ENCODE results near the gene UFSP2.
A peak's percentile ranks its signal among the peaks of the same experiment; 100 is the strongest.

The UFSP2 gene, protein sequence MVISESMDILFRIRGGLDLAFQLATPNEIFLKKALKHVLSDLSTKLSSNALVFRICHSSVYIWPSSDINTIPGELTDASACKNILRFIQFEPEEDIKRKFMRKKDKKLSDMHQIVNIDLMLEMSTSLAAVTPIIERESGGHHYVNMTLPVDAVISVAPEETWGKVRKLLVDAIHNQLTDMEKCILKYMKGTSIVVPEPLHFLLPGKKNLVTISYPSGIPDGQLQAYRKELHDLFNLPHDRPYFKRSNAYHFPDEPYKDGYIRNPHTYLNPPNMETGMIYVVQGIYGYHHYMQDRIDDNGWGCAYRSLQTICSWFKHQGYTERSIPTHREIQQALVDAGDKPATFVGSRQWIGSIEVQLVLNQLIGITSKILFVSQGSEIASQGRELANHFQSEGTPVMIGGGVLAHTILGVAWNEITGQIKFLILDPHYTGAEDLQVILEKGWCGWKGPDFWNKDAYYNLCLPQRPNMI

DNA sequence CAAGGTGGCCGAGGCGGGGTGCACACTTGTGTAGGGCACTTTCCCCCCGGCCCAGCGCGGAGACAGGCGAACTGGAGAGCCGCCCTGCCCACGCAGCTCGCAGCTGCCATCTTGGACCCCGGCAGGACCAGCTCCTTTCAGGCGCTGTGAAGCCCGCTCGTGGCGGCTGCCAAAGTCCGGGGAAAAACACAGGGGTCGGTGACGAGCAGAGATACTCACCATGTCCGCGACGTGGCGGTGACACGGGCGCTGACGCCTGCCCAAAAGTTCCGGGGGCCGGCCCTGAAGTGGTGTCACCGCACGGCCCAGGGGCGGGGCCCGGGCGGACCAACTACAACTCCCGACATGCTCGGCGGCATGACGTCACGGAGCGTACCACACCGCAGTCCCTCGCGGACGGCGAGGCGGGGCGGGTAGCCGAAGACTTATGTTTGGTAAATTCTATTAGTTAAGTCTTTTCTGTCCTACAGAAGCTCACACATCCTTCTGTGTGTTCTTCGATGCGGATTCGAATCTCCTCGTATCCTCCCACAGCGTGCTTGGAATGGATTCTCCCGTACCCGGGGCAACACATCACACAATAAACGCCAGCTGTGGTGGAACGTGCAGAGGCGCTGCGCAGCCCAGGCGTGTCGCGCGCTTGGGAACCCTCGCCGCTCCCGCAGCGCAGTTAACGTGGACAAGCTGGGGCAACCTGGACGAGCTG lies at the start of gene UFSP2:
TSS of gene UFSP2 (minus strand) at position 318 of the 706 bp plus-strand sequence. CDS start at position 222, 96 bp downstream.
- Histone ChIP-seq H3K4me3 (ENCODE audit: low read length) (peak within 1 kb of the TSS; percentile 89), H3K9ac (ENCODE audit: low read length) (peak within 1 kb of the TSS; percentile 89), H3K27me3 (ENCODE audit: control insufficient read depth, insufficient read depth, low read length) (no peaks in the 10 kb centered on the region), H3K4me1 (ENCODE audit: control insufficient read depth, insufficient read depth, low read length) (peaks cover 11% of the 10 kb centered on the region), H3K36me3 (ENCODE audit: control insufficient read depth, insufficient read depth, low read length) (no peaks in the 10 kb centered on the region), H3K9me3 (ENCODE audit: control insufficient read depth, low read length) (no peaks in the 10 kb centered on the region)

DNA sequence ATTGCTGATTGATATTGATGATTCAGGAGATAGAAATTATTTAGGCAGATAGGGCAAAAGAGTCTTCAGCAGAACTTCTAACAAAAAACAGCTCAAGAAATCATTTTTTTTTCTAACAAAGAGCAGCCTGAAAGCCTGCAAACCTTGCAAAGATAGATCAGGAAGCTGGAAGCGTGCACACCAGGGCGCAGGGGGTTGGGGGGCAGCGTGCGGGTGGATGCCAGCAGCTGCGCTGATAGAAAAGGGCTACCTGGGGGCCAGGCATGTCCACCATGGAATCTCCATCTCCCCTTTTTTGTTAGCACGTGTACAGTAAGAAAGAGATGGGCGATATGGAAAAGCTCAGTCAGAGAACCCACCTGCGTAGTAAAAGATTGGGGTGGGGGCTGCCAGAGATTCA lies 47.5 kb upstream of the UFSP2 start:
- peaks cover 16% of the 10 kb centered on the region for H3K27me3 ChIP-seq (ENCODE audit: control insufficient read depth, insufficient read depth, low read length)
- H3K4me1 ChIP-seq (ENCODE audit: control insufficient read depth, insufficient read depth, low read length), result peaks cover 4% of the 10 kb centered on the region
- H3K9me3 ChIP-seq (ENCODE audit: control insufficient read depth, low read length), result no peaks in the 10 kb centered on the region

GRCh38 chr4:185472103-185472542 lies 46.4 kb upstream of the UFSP2 start:
- no peaks in the 10 kb centered on the region for H3K36me3 ChIP-seq (ENCODE audit: control insufficient read depth, insufficient read depth, low read length)
- H3K4me1 ChIP-seq (ENCODE audit: control insufficient read depth, insufficient read depth, low read length), result peaks cover 4% of the 10 kb centered on the region
- peak overlapping the region; percentile 50 for H3K4me3 ChIP-seq (ENCODE audit: low read length)
- H3K9ac ChIP-seq (ENCODE audit: low read length), result peak overlapping the region; percentile 55
- peaks cover 16% of the 10 kb centered on the region for H3K27me3 ChIP-seq (ENCODE audit: control insufficient read depth, insufficient read depth, low read length)
- H3K9me3 ChIP-seq (ENCODE audit: control insufficient read depth, low read length), result no peaks in the 10 kb centered on the region

More for the DNA sequence above, 47.5 kb upstream of the UFSP2 start:
- Histone ChIP-seq H3K9ac (ENCODE audit: low read length) (no peak overlapping the region), H3K36me3 (ENCODE audit: control insufficient read depth, insufficient read depth, low read length) (no peaks in the 10 kb centered on the region), H3K4me3 (ENCODE audit: low read length) (no peak overlapping the region)

DNA sequence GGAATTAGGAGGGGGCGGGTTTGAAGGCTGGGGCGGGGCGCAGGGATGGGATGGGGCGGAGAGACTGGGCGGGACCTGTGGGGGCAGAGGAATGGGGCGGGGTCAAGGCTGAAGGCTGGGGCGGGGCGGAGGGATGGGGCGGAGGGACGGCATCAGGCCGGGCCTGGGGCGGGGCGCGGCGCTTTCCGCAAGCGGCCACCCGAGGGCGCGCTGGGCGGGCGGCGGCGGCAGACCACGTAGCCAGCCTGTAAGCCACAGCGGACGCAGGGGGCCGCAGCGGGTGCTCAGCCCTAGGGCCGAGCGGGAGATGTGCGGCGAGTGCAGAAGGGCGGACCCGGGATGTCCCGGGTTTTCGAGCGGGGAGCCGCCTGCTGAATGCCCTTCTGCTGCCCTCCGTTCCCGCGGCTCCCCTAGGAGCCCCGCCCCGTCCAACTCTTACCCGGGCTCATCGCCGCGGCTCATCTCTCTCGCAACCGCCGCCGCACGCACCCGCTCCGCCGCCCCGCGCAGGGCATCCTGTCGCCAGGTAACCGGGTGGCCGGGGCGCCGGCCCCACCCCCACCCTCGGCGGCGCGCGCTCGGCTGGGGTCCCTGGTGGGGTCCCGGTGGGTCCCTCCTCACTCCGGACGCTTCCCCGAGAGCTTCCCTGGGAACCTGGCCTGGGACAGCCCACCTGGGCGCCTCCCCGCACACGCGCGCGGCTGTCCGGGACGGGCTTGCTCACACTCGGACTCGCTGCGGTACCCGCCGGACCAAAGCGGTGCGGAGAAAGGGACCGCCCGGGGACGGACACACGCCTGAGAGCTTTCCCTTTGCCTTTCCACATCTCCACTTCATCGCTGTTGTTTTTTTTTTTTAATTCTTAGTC lies 45.7 kb upstream of the UFSP2 start, which contains the start of gene CCDC110:
TSS of gene CCDC110 (minus strand) at position 499 of the 868 bp plus-strand sequence. CDS start at position 449, 50 bp downstream.
- Histone ChIP-seq H3K4me1 (ENCODE audit: control insufficient read depth, insufficient read depth, low read length) (peaks cover 4% of the 10 kb centered on the region), H3K4me3 (ENCODE audit: low read length) (peak within 1 kb of the TSS; percentile 50), H3K36me3 (ENCODE audit: control insufficient read depth, insufficient read depth, low read length) (no peaks in the 10 kb centered on the region), H3K9me3 (ENCODE audit: control insufficient read depth, low read length) (no peaks in the 10 kb centered on the region), H3K9ac (ENCODE audit: low read length) (peak within 1 kb of the TSS; percentile 55), H3K27me3 (ENCODE audit: control insufficient read depth, insufficient read depth, low read length) (peaks cover 16% of the 10 kb centered on the region)

- Histone ChIP-seq H3K27me3 (ENCODE audit: control insufficient read depth, insufficient read depth, low read length) (peaks cover 16% of the 10 kb centered on the region), H3K9me3 (ENCODE audit: control insufficient read depth, low read length) (no peaks in the 10 kb centered on the region), H3K9ac (ENCODE audit: low read length) (peak overlapping the region; percentile 22), H3K36me3 (ENCODE audit: control insufficient read depth, insufficient read depth, low read length) (no peaks in the 10 kb centered on the region), H3K4me1 (ENCODE audit: control insufficient read depth, insufficient read depth, low read length) (peaks cover 4% of the 10 kb centered on the region), H3K4me3 (ENCODE audit: low read length) (peak overlapping the region; percentile 3)
Measured at GRCh38 chr4:185470501-185471195, 44.9 kb upstream of the UFSP2 start.

DNA sequence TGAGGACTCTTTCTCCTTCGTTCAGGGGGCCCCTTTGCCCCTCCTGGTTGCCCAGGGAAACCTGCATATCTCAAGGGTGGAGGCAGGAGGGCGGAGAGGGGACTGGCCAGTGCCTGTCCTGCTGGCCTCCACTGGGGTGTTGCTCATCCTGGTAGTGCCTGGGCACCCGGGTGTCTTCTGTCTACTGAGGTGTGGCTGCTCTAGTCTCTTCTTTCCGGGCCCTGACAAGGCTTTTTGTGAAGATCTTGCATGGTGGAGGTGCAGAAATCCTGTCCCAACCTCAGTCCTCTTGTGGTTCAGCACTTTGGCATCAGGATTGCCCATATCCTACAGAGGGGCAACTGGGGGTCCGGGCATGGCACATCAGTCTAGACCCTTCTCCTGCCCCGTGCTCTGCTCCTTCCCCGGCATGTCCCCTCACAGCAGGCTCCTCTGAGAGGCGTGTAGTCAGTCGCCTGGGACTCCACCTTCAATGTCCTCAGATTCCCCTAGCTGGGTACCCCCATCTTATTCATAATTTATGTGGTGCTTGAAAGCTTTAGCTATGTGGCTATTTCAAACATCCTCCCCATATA lies 43.9 kb upstream of the UFSP2 start:
- H3K9ac ChIP-seq (ENCODE audit: low read length), result no peak overlapping the region
- no peak overlapping the region for H3K4me3 ChIP-seq (ENCODE audit: low read length)
- peaks cover 16% of the 10 kb centered on the region for H3K27me3 ChIP-seq (ENCODE audit: control insufficient read depth, insufficient read depth, low read length)
- H3K4me1 ChIP-seq (ENCODE audit: control insufficient read depth, insufficient read depth, low read length), result peaks cover 4% of the 10 kb centered on the region
- H3K36me3 ChIP-seq (ENCODE audit: control insufficient read depth, insufficient read depth, low read length), result no peaks in the 10 kb centered on the region
- no peaks in the 10 kb centered on the region for H3K9me3 ChIP-seq (ENCODE audit: control insufficient read depth, low read length)

- Histone ChIP-seq H3K36me3 (ENCODE audit: control insufficient read depth, insufficient read depth, low read length) (no peaks in the 10 kb centered on the region), H3K9me3 (ENCODE audit: control insufficient read depth, low read length) (no peaks in the 10 kb centered on the region), H3K4me3 (ENCODE audit: low read length) (no peak overlapping the region)
Measured at GRCh38 chr4:185468999-185469398, 43.2 kb upstream of the UFSP2 start.

DNA sequence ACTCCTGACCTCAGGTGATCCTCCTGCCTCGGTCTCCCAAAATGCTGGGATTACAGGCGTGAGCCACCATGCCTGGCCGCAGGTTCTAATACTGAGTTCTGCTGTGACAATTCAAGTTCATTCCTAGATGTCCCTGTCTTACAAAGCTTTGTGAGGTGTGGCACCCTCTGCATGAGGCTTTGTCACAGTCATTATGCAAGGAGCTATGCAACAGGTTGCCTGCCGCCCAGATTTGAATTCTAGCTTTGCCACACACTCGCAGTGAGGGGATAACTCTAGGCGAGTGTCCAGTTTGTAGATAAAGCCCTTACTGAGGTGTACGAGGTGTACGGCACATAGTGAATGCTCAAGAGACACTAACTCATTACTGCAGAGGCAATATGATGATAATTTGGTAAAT lies 42.2 kb upstream of the UFSP2 start:
- H3K36me3 ChIP-seq (ENCODE audit: control insufficient read depth, insufficient read depth, low read length), result no peaks in the 10 kb centered on the region
- peaks cover 16% of the 10 kb centered on the region for H3K27me3 ChIP-seq (ENCODE audit: control insufficient read depth, insufficient read depth, low read length)
- peaks cover 4% of the 10 kb centered on the region for H3K4me1 ChIP-seq (ENCODE audit: control insufficient read depth, insufficient read depth, low read length)
- no peaks in the 10 kb centered on the region for H3K9me3 ChIP-seq (ENCODE audit: control insufficient read depth, low read length)
- H3K4me3 ChIP-seq (ENCODE audit: low read length), result no peak overlapping the region
- no peak overlapping the region for H3K9ac ChIP-seq (ENCODE audit: low read length)

More at GRCh38 chr4:185468999-185469398, 43.2 kb upstream of the UFSP2 start:
- Histone ChIP-seq H3K4me1 (ENCODE audit: control insufficient read depth, insufficient read depth, low read length) (peaks cover 4% of the 10 kb centered on the region), H3K27me3 (ENCODE audit: control insufficient read depth, insufficient read depth, low read length) (peaks cover 16% of the 10 kb centered on the region), H3K9ac (ENCODE audit: low read length) (no peak overlapping the region)

DNA sequence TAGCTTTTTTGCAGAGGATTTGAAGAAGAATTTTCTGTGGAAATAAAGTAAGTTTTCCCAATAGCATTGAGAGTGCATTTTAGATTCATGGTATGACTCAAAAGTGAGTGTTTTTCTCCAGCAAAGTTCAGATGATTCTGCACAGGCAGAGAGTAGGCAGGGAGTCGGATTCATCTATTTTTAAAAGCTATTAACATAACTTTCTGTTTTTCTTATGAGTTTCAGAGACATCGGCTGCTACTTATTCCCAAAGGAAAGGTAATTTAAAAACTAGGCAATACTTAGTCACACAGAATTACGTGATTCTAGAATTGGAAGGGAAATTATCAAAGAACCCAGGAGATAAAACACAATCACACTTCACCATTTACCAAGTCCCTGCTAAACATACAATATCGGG lies 41.3 kb upstream of the UFSP2 start:
- no peak overlapping the region for H3K9ac ChIP-seq (ENCODE audit: low read length)
- H3K4me1 ChIP-seq (ENCODE audit: control insufficient read depth, insufficient read depth, low read length), result peaks cover 3% of the 10 kb centered on the region
- no peaks in the 10 kb centered on the region for H3K9me3 ChIP-seq (ENCODE audit: control insufficient read depth, low read length)
- H3K36me3 ChIP-seq (ENCODE audit: control insufficient read depth, insufficient read depth, low read length), result no peaks in the 10 kb centered on the region
- no peak overlapping the region for H3K4me3 ChIP-seq (ENCODE audit: low read length)
- H3K27me3 ChIP-seq (ENCODE audit: control insufficient read depth, insufficient read depth, low read length), result peaks cover 16% of the 10 kb centered on the region

DNA sequence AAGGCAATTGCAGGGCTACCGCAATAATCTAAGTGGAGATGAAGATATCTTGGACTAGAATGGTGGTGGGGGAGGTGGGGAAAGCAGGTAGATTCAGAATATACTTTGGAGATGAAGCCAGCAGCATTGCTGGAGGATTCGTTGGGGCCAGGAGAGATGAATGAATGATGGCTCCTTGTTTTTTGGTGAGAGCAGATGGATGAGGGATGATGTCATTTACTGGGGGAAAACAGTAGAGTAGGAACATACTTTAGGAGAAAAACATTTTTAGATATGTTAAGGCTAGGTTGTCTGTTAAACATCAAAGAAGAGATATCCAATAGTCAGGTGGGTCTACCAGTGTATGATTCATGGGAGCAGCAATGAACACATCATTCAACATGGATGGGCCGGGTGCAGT lies 39.9 kb upstream of the UFSP2 start:
- H3K36me3 ChIP-seq (ENCODE audit: control insufficient read depth, insufficient read depth, low read length), result no peaks in the 10 kb centered on the region
- no peaks in the 10 kb centered on the region for H3K4me1 ChIP-seq (ENCODE audit: control insufficient read depth, insufficient read depth, low read length)
- H3K9me3 ChIP-seq (ENCODE audit: control insufficient read depth, low read length), result no peaks in the 10 kb centered on the region
- no peak overlapping the region for H3K4me3 ChIP-seq (ENCODE audit: low read length)
- no peak overlapping the region for H3K9ac ChIP-seq (ENCODE audit: low read length)
- H3K27me3 ChIP-seq (ENCODE audit: control insufficient read depth, insufficient read depth, low read length), result peaks cover 16% of the 10 kb centered on the region

DNA sequence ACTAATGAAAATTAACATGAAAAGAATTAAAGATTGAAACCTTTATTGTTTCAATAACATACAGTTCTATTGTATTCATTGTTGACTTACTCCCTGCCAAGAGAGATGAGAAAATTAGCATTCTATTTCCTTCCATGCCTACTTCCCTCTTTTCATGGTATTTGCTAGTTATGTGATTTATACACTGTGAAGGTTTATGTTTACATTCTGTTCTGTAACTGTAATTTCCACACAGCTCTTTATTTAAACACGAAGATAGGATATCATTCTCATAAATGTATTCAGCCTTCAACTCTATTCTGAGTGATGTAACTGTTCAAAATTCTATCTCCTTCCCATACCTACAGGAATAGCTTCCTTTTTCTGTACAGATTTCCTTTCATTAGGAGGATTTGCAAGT lies 39.1 kb upstream of the UFSP2 start:
- Histone ChIP-seq H3K27me3 (ENCODE audit: control insufficient read depth, insufficient read depth, low read length) (peaks cover 16% of the 10 kb centered on the region), H3K36me3 (ENCODE audit: control insufficient read depth, insufficient read depth, low read length) (no peaks in the 10 kb centered on the region), H3K4me1 (ENCODE audit: control insufficient read depth, insufficient read depth, low read length) (no peaks in the 10 kb centered on the region), H3K9me3 (ENCODE audit: control insufficient read depth, low read length) (no peaks in the 10 kb centered on the region), H3K9ac (ENCODE audit: low read length) (no peak overlapping the region), H3K4me3 (ENCODE audit: low read length) (no peak overlapping the region)
